Amygdala (tissue), 56 donors: ENCODE data around the gene DIAPH3.
"Not testable (repeated sequence)": the region's sequence is repeated elsewhere in the genome, so short reads cannot be mapped to it uniquely, and the experiment has no call there.

Experiments used
- DNase-seq, 56 donors: peaks; one replicate each; lab custom pipeline; 2025; lab: John Stamatoyannopoulos, UW

Gene DIAPH3

DNA sequence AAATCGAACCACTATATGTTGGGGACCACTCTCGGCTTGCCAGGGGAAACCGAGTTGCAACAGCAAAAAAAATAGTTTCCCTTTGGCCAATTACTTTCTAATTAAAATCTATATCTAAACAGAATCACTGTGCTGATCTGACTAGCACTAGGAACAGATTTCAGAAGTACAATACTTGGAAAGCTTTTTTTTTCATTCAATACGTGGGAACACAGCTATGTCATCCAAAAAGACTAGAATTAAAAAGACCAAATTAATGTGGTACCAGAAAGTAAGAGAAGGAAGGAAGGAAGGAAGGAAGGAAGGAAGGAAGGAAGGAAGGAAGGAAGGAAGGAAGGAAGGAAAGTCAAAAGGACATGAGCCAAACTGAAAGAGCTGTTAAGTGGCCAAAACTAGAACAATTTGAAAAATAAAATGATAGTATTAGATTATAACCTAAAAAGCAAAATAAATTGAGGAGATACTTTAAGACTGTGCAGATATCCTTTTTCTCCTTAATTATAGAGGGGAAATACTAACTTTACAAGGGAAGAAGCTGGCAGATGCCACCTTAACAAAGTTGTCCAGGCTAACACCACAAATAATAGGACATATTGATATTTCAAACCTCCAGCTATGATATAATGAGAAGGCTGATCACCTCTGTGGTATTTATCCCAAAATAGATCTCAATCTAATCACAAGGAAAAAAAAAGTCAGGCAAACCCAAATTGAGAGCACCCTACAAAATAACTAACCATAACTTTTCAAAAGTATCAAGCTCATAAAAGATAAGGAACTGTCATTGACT is 63.9 kb downstream of the DIAPH3 start:
- no peak for DNase-seq

DNA sequence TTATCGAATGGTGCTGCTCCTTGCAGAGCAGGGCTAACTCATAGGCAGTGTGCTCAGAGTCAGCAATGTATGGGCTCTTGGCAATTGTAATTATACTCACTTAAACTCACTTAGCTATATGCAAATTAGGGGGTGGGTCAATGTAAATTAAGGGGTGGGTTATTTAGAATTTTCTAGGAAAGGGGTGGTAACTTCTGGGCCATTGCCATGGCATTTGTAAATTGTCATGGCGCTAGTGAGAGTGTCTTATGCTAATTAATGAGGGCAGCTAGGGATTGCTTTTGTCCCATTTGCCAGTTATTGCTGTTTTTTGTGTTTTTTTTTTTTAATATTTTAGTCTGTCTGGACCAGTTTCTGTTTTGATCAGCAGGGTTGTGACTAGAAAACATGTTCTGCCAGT is 68.4 kb downstream of the DIAPH3 start:
- no peak for DNase-seq

DNA sequence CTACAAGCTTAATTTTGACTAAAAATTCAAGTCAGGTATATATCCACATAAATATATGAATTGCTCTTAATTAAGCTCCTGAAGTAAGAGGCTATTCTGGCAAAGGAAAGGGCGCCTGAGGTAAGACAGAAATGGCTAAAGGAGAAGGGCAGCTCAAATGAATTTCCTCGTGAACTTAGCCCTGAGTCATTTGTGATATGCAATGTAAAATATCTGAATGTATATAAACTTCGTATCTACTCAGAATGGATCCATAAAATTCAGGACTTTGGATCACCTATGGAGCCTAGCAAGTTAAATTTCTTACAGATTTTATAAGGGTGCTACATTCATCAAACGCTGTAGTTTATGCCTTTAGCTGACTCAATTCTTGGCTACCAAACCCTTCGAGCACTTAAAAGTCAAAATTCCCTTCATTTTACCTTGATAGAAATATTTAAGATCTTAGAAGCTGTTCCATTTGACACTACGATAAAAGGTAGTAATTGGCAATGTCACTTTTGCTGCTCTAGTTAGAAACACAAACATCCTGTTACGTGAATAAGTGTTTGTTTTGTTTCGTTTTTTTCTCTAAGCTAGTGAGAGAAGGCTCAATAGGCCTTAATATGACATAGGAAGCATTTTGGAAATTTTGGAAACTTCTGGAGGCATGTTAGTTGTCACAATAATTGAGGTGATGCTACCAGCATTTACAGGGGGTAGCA is 69.2 kb downstream of the DIAPH3 start:
- no peak for DNase-seq

DNA sequence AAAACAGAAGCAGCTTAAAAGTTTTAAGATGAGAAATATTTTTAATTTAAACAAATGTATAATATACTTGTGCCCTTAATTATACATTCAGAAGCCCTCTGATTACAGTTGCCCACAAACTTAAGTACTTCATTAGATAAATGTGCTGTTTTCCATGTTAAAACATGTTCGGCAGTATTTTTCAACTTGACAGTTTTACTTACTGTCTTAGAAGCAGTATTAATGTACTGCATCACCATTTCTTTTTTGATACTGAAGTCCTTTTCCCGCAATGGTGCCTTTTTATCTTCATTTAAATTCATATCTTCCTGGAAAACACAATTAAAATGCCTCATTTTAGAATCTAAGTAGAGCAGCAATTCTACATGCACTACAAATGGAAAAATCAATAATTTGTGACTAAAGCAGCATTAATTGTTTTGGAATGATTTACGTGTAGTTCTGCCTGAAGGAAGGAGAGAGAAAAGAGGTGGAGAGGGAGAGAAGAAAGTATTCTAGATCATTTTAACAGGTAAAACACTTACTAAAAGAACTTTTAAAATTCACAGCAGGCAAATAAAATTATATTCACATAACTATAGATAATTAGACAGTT is 70.2 kb downstream of the DIAPH3 start:
- DNase-seq = no peak

DNA sequence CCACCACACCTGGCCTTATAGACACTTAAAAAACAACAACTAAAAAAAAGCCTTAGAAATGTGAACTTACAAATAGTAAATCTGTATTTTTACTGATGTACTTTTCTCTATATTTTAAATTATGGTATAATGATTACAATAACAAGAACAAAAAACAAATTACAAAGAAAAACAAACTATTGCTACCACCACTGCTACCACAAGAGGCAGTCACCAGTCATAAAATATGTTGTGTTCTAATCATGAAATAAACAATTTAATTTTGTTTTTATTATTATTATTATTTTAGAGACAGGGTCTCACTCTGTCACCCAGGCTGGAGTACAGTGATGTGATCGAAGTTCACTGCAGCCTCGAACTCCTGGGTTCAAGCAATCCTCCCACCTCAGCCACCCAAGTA is 72.2 kb downstream of the DIAPH3 start:
- DNase-seq = no peak

DNA sequence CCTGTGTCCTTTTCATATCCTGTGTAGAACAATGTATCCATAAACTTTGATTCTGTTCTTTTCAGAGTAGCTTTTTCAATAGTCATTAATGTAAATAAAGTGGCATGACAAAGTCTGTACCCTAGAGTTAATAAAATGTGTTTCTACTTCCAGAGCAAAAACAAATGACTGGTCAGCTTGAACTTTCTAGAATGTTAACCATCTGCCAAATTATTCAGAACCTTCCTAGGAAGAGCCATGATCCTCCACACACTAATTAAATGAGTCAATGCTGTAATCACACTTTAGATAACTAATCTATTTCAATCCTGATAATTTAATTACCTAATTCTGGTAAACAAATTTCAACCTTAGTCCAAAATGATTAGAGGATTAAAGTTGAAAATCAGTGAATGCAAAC is 73.2 kb downstream of the DIAPH3 start:
- DNase-seq = no peak

DNA sequence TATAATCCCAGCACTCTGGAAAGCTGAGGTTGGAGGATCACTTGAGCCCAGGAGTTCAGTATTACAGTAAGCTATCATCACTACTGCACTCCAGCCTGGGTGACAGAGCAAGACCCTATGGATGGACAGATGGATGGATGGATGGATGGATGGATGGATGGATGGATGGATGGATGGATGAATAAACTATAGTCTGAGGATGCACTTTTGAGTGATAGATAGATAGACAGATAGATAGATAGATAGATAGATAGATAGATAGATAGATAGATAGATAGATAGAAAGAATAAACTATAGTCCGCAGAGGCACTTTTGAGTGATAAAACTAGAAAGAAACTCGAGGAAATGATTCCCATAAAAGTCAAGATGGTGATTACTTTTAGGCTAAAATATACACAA is 79.9 kb downstream of the DIAPH3 start:
- not testable (repeated sequence) for DNase-seq

DNA sequence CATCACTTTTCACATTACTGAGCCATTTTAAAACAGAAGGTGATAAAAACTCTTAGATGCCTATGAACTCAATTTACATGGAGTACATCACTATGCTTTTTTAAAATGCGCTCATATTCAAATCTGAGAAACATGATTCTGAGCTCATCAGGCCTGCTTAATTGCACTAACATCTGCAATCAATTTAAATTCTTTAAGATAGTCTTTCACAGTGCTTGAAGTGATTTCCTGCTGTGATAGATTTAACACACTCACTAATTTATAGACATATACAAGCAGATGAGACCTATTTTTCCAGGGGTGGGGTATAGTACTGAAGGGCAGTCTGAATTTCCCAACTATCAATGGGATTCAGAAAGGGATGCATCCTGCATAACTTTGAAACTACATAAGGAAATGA is 82.9 kb downstream of the DIAPH3 start:
- DNase-seq = no peak

DNA sequence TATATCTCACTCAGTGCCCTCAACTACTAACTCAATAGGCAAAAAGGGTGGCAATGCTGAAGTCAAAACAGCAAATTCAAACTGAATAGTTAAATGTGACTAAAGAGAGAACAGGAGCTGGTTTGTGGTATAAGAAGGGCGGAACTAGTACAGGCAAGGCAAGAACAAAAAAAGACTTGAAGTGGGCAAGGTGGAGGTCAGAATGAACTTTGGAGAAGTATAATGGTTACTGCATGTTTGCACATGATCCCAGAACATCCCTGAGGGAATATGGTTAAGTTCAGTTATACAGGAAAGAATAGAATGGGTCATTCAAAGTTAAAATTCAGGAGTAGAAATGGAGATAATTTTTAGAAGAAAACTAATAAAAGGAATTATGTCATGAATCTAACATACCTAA is 85.5 kb downstream of the DIAPH3 start:
- no peak for DNase-seq

DNA sequence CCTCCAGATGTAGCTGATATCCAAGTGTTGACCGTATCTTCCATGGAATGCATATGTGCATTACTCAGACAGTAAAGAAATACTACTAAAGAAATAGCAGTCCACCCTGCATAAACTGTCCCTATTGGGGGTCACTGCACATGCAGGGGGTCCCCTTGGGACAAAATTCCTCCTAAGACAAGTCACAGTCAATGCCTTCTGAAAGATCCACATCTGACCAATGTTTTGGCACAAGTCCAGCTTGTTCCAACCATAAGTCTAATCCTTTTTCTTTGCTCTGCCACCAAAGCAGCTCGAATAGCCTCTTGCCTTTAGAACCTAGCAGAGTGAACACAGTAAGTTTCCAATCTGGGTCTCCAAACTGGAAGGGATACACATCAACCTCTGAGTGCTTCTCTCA is 87.9 kb downstream of the DIAPH3 start:
- DNase-seq = no peak

DNA sequence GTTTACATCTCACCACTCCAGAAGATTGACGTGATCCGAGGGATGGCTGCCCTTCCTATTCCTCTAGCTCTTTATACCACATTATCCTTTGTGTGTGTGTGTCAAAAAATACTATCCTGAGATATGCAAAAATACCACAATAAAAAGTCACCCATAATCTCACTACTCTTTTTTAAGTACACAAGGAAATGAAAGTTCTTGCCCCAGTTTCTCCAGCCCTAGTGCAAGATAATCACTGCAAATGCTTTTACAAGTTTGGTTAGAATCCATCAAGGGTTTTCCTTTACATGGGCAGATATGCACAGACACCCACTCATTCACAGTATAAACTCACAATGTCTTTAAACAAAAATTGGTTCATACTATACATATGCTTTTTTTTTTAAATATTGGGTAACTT is 89.3 kb downstream of the DIAPH3 start:
- DNase-seq = no peak

DNA sequence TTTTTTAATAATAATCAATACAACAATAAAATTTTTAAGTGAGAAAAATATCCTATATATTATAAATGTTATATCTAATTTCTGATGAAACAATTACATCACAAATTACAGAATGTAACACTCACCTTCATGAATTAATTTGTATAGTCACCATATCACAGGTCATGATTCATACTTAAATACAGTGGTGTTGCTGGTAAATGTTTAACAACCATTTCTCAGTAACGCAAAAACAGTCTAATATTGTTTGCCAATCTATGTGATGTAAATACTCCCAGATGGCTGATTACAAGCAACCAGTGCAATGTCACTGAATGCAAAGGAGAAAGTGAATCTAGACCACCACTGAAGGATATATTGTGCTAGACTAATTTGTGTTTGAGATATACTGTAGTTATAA is 97.5 kb downstream of the DIAPH3 start:
- DNase-seq = no peak

DNA sequence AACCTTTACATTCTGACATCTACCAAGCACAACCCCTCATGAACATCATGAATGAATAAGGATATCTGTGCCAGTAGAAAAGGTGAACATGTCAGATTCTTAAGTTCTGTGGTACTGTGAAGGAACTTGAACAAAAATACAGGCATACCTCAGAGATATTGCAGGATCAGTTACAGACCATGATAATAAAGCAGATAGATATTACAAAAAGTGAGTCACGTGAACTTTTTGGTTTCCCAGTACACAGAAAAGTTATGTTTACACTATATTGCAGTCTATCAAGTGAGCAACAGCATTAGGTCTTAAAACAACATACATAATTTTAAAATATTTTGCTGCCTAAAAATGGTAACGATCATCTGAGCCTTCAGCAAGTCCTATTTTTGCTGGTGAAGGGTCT is 101.2 kb downstream of the DIAPH3 start:
- no peak for DNase-seq

DNA sequence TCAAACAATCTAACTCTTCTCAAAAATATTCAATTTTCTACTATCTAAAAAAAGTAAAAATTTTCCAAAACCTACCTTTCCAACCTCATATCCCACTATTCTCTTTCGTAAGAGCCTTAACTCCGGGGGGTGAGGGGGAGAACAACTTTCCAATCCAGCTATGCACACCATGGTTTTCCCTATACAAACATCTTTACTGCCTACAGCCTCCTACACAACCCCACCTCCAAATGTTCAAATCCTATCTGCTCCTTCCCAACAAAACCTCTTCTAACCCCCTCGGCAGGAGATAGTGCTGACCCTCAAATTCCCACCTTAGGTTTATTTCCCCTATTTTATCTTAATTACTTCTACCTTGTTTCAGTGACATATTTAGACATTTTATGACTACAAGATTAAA is 102.0 kb downstream of the DIAPH3 start:
- DNase-seq = no peak

DNA sequence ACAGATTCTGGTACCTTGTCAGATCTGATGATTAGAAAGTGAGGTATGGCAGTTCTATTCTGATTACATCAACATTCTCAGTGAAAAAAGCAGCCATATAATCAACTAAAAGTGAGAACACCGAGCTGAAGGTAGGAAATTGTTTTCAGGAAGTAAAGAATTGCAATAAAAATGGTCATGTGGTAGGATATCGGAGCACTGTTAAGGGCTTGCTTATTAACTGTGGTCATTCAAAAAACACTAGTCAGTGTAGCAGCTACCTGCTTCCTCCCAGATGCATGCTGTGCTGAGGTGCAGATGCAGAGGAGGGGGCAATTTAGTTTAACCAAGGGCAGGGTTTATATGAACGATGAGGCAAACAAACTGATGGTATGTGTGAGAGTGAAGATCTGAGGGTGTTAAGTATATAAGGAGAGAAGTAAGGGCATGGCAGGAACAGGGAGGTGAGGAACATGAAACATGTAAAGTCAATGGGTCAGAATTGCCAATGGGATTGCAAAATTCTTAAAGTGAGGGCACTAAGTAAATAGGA is 111.9 kb downstream of the DIAPH3 start:
- no peak for DNase-seq

DNA sequence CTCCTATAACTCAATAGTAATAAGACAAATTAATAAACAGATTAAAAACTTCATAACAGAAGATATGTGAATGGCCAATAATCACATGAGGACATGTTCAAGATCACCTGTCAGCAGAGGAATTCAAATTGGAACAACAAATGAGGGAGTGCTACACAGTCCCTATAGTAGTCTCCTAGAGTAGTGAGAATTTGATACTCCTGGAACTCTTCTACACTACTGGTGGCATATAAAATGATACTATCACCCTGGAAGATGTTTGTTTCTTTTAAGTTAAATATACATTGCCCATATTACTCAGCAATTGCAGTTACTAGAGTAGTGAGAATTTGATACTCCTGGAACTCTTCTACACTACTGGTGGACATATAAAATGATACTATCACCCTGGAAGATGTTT is 115.4 kb downstream of the DIAPH3 start:
- not testable (repeated sequence) for DNase-seq

DNA sequence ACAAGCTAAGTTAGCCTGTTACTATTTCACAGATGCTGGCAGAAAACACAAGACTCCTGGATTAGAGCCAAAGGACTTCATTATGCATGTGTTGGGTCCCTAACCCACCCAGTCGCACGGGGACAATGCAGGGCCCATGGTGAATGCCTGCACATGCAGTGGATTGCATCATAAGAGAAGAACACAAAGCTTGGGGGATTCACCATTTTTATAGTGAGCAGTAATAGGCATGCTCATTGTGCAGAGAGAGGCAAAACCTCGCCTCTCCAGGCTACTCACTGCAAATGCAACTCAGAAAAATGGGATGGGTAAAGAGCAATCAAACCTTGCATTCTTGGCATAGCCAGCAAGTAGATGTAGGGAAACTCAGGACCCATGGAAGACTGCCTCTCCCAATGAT is 115.8 kb downstream of the DIAPH3 start:
- no peak for DNase-seq

DNA sequence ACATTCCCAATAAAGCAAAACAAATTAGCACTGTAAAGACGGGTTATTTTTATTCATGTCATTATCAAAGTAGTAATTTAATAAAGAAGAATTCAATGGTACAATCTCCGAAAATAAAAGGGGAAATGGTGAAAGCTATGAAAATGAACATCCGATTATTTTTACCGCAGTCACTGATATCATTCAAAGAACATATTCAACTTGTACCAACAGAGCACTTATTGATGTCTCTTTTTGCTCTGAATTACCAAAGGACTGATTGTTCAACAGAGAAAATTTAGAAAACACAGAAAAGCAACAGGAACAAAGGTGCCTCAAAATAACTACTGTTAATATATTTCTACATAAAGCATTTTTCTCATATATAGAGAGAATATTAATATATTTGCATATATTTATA is 119.4 kb downstream of the DIAPH3 start:
- DNase-seq = no peak

DNA sequence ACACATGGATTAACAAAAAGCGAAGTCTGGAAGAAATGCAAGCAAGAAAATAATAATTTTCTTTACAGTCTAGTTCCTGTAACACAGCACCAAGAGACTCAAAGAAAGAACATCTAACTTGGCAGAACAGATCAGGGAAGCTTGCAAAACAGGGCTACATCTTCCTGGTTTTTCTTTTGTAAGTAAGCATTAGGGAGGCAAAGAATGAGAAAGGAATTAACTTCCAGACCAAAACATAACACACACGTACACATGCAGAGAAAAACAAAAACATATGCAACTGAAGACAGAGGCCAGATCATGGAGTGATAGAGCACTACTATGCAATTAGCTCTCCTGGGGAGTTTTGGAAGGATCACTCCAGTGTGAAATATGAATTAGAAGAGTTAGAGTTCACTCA is 120.5 kb downstream of the DIAPH3 start:
- DNase-seq = no peak

DNA sequence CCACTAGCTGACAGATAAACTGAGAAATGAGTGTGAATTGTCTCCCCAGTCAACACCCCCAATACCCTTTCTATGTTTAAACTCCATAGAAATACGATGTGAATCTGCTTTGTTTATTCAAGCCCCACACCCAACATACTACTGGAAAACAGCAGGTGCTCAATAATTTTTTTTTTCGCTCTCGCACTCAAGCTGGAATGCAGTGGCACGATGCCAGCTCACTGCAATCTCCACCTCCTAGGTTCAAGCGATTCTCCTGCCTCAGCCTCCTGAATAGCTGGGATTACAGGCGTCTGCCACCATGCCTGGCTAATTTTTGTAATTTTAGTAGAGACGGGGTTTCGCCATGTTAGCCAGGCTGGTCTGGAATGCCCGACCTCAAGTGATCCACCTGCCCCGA is 123.1 kb downstream of the DIAPH3 start:
- DNase-seq = not testable (repeated sequence)

DNA sequence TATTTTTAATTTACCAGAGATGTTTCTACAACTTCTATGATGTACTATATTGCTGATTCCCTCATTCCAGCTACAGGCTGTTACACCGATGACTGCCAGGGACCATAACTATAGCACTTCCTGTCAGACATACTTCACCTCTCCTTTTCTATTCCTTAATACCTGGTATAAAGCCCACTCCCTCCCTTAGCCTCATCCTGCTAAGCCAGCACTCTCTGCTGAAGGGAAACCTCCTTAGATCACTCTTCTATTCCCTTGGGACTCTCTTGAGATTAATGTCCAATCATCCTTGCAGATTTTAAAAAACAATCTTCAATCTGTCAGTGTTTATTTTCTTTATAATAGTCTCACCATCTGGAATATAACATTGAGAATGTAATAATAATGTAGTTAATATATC is 127.9 kb downstream of the DIAPH3 start:
- DNase-seq = no peak

DNA sequence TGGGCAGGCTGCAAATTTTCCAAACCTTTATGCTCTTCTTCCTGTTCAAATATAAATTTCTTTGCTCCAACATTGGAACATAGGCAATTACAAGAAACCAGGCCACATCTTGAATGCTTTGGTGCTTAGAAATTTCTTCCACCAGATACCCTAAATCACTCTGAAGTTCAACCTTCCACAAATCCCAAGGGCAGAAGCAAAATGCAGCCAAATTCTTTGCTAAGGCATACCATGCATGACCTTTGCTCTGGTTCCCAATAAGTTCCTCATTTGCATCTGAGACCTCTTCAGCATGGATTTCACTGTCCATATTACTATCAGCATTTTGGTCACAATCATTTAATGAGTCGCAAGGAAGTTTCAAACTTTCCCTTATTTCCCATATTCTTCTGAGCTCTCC is 130.9 kb downstream of the DIAPH3 start:
- DNase-seq = no peak
